Stimulated activated CD4-positive, alpha-beta T cell treated with anti-CD3 and anti-CD28 coated beads, Interleukin-1b, Interleukin-23, amount 100 ng/mL, for 4 hours (primary cell): Measurements from ENCODE around the gene OVOL3.

Experiments
- DNase-seq, 2 donors: peaks; one replicate each; pipeline ENCODE4 v3.0.0-alpha.2; 2020; ENCODE audit warnings: low read depth in 2 of 2

Gene OVOL3

GRCh38 chr19:36100476-36100875 lies 10.5 kb upstream of the OVOL3 start:
- DNase-seq = no peak

GRCh38 chr19:36101550-36102327 lies 9.2 kb upstream of the OVOL3 start:
- no peak for DNase-seq

- no peak for DNase-seq
Observed at GRCh38 chr19:36103040-36103626, 7.8 kb upstream of the OVOL3 start.

GRCh38 chr19:36103842-36104552 lies 6.9 kb upstream of the OVOL3 start:
- no peak for DNase-seq

GRCh38 chr19:36106441-36106840 lies 4.5 kb upstream of the OVOL3 start:
- DNase-seq = no peak

- DNase-seq = no peak
Observed at GRCh38 chr19:36106991-36107390, 4.0 kb upstream of the OVOL3 start.

GRCh38 chr19:36108684-36109083 lies 2.3 kb upstream of the OVOL3 start:
- DNase-seq = no peak

- DNase-seq = no peak
Observed at GRCh38 chr19:36111200-36111539, 227 bp downstream of the OVOL3 start.

- DNase-seq = no peak
Observed at GRCh38 chr19:36112678-36113077, 1.7 kb downstream of the OVOL3 start.

- no peak for DNase-seq
Observed at GRCh38 chr19:36113425-36113824, 2.5 kb downstream of the OVOL3 start.

- no peak for DNase-seq
Observed at GRCh38 chr19:36113894-36114720, 3.2 kb downstream of the OVOL3 start.

GRCh38 chr19:36114721-36115452 lies 3.9 kb downstream of the OVOL3 start, which contains the start of gene POLR2I:
Gene POLR2I, minus strand, starts transcription at chr19:36114875. Its CDS starts 19 bp downstream, at chr19:36114856.
- DNase-seq = peak; percentile 96 to 97

GRCh38 chr19:36115453-36116343 lies 4.8 kb downstream of the OVOL3 start, which contains the start of gene TBCB:
Gene TBCB, plus strand, starts transcription at chr19:36115468. Its CDS starts 93 bp downstream, at chr19:36115561.
- DNase-seq = peak; percentile 93 to 96

GRCh38 chr19:36116344-36116637 lies 5.3 kb downstream of the OVOL3 start:
- no peak for DNase-seq

- DNase-seq = no peak
Observed at GRCh38 chr19:36120092-36120983, 9.4 kb downstream of the OVOL3 start.

GRCh38 chr19:36120984-36121358 lies 10.0 kb downstream of the OVOL3 start:
- no peak for DNase-seq

- DNase-seq = no peak
Observed at GRCh38 chr19:36121486-36122124, 10.7 kb downstream of the OVOL3 start.

GRCh38 chr19:36125557-36125956 lies 14.6 kb downstream of the OVOL3 start:
- no peak for DNase-seq

GRCh38 chr19:36128392-36128736 lies 17.4 kb downstream of the OVOL3 start:
- no peak for DNase-seq
